Skeletal muscle cell (primary cell): ENCODE results near the gene COL4A1.

Source experiments
- DNase-seq: peaks from one replicate; pipeline ENCODE4 v3.0.0-alpha.2; 2010; ENCODE audit warnings: low read depth
- H3K4me3 ChIP-seq: 2 replicates; pipeline ENCODE4 v1.5.1; 2011; ENCODE audit warnings: low read depth, mild to moderate bottlenecking, control low read depth, low read length, moderate library complexity

The COL4A1 gene

GRCh38 chr13:110300090-110300815 lies 6.7 kb downstream of the COL4A1 start:
- H3K4me3 ChIP-seq = no peak overlapping the region
- no peak for DNase-seq

- no peak overlapping the region for H3K4me3 ChIP-seq
- DNase-seq = no peak
Measured at GRCh38 chr13:110299283-110299840, 7.6 kb downstream of the COL4A1 start.

GRCh38 chr13:110298505-110299282 lies 8.3 kb downstream of the COL4A1 start:
- H3K4me3 ChIP-seq = no peak overlapping the region
- no peak for DNase-seq

GRCh38 chr13:110297766-110298504 lies 9.0 kb downstream of the COL4A1 start:
- no peak for DNase-seq
- no peak overlapping the region for H3K4me3 ChIP-seq

- H3K4me3 ChIP-seq = no peak overlapping the region
- no peak for DNase-seq
Measured at GRCh38 chr13:110297011-110297410, 9.9 kb downstream of the COL4A1 start.

- no peak for DNase-seq
- no peak overlapping the region for H3K4me3 ChIP-seq
Measured at GRCh38 chr13:110294622-110295021, 12.3 kb downstream of the COL4A1 start.

- DNase-seq = no peak
- H3K4me3 ChIP-seq = no peak overlapping the region
Measured at GRCh38 chr13:110294146-110294545, 12.8 kb downstream of the COL4A1 start.

- DNase-seq = no peak
- no peak overlapping the region for H3K4me3 ChIP-seq
Measured at GRCh38 chr13:110293649-110294048, 13.3 kb downstream of the COL4A1 start.

GRCh38 chr13:110293037-110293436 lies 13.9 kb downstream of the COL4A1 start:
- DNase-seq = no peak
- H3K4me3 ChIP-seq = no peak overlapping the region

GRCh38 chr13:110291286-110291685 lies 15.7 kb downstream of the COL4A1 start:
- H3K4me3 ChIP-seq = no peak overlapping the region

GRCh38 chr13:110290826-110291225 lies 16.1 kb downstream of the COL4A1 start:
- no peak for DNase-seq
- H3K4me3 ChIP-seq = no peak overlapping the region

More at GRCh38 chr13:110291286-110291685, 15.7 kb downstream of the COL4A1 start:
- DNase-seq = no peak

GRCh38 chr13:110290153-110290552 lies 16.8 kb downstream of the COL4A1 start:
- DNase-seq = no peak
- no peak overlapping the region for H3K4me3 ChIP-seq

GRCh38 chr13:110289661-110290060 lies 17.3 kb downstream of the COL4A1 start:
- no peak for DNase-seq
- no peak overlapping the region for H3K4me3 ChIP-seq

GRCh38 chr13:110289174-110289573 lies 17.8 kb downstream of the COL4A1 start:
- no peak overlapping the region for H3K4me3 ChIP-seq
- no peak for DNase-seq

- DNase-seq = no peak
- H3K4me3 ChIP-seq = no peak overlapping the region
Measured at GRCh38 chr13:110286833-110287819, 19.8 kb downstream of the COL4A1 start.

- DNase-seq = no peak
- H3K4me3 ChIP-seq = no peak overlapping the region
Measured at GRCh38 chr13:110285991-110286832, 20.7 kb downstream of the COL4A1 start.

- DNase-seq = no peak
- no peak overlapping the region for H3K4me3 ChIP-seq
Measured at GRCh38 chr13:110284779-110285484, 22.0 kb downstream of the COL4A1 start.
